Esophagus muscularis mucosa (tissue), 4 donors: ENCODE results near the gene CFAP54. TPM values are rescaled to one million over a fixed set of nuclear protein-coding genes. Genes with fewer than 3 reads are reported as not detected.

Experiments
- DNase-seq: peaks from one replicate; pipeline ENCODE4 v3.0.0-alpha.2; 2017; ENCODE audit errors: extremely low spot score
- H3K27ac ChIP-seq, 4 donors: fragments of 200-600 bp; sonication (generic); replicated peaks in 1 of 4; 1 replicate in 3 of 4; 2 replicates in 1 of 4; pipeline ENCODE4 v1.5.1; 2016 to 2019; ENCODE audit warnings: mild to moderate bottlenecking in 1 of 4
- H3K27me3 ChIP-seq, 4 donors: fragments of 200-600 bp; sonication (generic); one replicate each; pipeline versions ENCODE4 v1.5.1 to v1.6.0; 2016 to 2019
- H3K36me3 ChIP-seq, 4 donors: fragments of 200-600 bp; sonication (generic); one replicate each; pipeline ENCODE4 v1.5.1; 2016 to 2019
- H3K4me1 ChIP-seq, 4 donors: fragments of 200-600 bp; sonication (generic); one replicate each; pipeline ENCODE4 v1.5.1; 2016 to 2019
- H3K4me3 ChIP-seq, 4 donors: fragments of 200-600 bp; sonication (generic); 1 replicate in 2 of 4; 2 replicates in 2 of 4; pipeline ENCODE4 v1.5.1; 2016 to 2019; ENCODE audit warnings: mild to moderate bottlenecking in 4 of 4, moderate library complexity in 1 of 4
- H3K9me3 ChIP-seq, 4 donors: fragments of 200-600 bp; sonication (generic); 1 replicate in 3 of 4; 2 replicates in 1 of 4; pipeline ENCODE4 v1.5.1; 2016 to 2019
- EP300 ChIP-seq: sonication (generic); formaldehyde crosslinking; IDR thresholded peaks from one replicate; pipeline ENCODE4 v1.6.1; 2017; ENCODE audit warnings: antibody characterized with exemption
- POLR2A ChIP-seq: fragments of 450-650 bp; IDR thresholded peaks from one replicate; pipeline ENCODE4 v1.6.1; 2017; ENCODE audit warnings: antibody characterized with exemption, moderate library complexity, mild to moderate bottlenecking, low read depth
- POLR2AphosphoS5 ChIP-seq, 2 donors: sonication (generic); formaldehyde crosslinking; IDR thresholded peaks; one replicate each; pipeline ENCODE4 v1.6.1; 2017; ENCODE audit warnings: antibody characterized with exemption in 2 of 2
- WGBS: methylation state at CpG from one replicate; pipeline ENCODE4 v1.1.5; 2018; 5-methylcytosine and 5-hydroxymethylcytosine counted together
- intact Hi-C: fragments of 100-400 bp; cut with DNase I; formaldehyde crosslinking; loops from one replicate; pipeline ENCODE4 v1.15.1; 2023
- total RNA-seq, 4 donors: library from RNA; depleted of rRNA; stranded (reverse); fragments of >200 nt; gene quantifications; one replicate each; pipeline versions ENCODE4 v1.1.0 to v1.2.1, GENCODE V29; 2016
- TF ChIP-seq, protein P1 (sequence below), 3 experiments: fragments of 200-600 bp in 2 of 3; fragments of 450-650 bp in 1 of 3; sonication (generic) in 2 of 3; IDR thresholded peaks; one replicate each; pipeline ENCODE4 v1.5.1; 2017 to 2019; ENCODE audit warnings: antibody characterized with exemption in 3 of 3, mild to moderate bottlenecking in 2 of 3, moderate library complexity in 1 of 3

The CFAP54 gene
- total RNA-seq, 4 donors from 2014 or later, result 3.0 to 5.8 (median 4.3) TPM

DNA sequence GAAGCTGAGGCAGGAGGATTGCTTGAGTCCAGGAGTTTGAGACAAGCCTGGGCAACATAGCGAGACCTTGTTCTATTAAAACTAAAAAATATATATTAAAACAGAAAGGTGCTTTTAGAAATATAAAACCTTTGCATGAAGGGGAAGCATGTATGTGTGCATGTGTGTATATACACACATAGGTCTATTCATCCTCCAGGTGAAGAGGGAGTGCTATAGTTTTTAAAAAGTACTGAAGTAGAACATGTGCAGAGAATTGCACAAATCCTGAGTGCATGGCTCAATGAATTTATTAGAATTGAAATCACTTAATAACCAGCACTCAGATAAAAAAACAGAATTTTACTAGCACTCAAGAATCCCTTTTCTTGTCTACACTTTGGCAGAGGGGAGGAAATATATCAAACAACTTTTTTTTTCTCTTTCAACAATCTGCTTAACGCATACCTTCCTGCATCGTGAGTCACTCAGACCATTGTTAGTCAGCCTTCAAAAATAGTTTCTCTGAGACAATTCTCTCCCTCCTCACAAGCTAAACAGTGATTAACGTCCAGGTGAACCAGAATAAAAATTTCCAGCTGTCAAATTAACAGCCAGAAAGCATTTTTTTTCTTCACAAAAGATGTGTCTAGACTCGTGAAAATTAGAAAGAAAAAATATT lies 400.0 kb downstream of the CFAP54 start:
- WGBS, result 32% methylated on average over 5 of the region's 5 CpGs
- no peak for DNase-seq
- no peak for TF ChIP-seq POLR2AphosphoS5 (IDR thresholded peaks at IDR 0.05)
- TF ChIP-seq, protein P1, sequence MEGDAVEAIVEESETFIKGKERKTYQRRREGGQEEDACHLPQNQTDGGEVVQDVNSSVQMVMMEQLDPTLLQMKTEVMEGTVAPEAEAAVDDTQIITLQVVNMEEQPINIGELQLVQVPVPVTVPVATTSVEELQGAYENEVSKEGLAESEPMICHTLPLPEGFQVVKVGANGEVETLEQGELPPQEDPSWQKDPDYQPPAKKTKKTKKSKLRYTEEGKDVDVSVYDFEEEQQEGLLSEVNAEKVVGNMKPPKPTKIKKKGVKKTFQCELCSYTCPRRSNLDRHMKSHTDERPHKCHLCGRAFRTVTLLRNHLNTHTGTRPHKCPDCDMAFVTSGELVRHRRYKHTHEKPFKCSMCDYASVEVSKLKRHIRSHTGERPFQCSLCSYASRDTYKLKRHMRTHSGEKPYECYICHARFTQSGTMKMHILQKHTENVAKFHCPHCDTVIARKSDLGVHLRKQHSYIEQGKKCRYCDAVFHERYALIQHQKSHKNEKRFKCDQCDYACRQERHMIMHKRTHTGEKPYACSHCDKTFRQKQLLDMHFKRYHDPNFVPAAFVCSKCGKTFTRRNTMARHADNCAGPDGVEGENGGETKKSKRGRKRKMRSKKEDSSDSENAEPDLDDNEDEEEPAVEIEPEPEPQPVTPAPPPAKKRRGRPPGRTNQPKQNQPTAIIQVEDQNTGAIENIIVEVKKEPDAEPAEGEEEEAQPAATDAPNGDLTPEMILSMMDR (IDR thresholded peaks at IDR 0.05), result no peak
- TF ChIP-seq POLR2A, result no peak
- TF ChIP-seq EP300, result no peak
- H3K9me3 ChIP-seq, result no peaks in the 10 kb centered on the region
- no peak overlapping the region for H3K4me3 ChIP-seq
- H3K27ac ChIP-seq, result no peak overlapping the region
- no peaks in the 10 kb centered on the region for H3K27me3 ChIP-seq
- intact Hi-C loops, result no loop called here
- H3K4me1 ChIP-seq, result peaks cover 0 to 19% (median 9%) of the 10 kb centered on the region in 4 donors
- H3K36me3 ChIP-seq, result no peaks in the 10 kb centered on the region

DNA sequence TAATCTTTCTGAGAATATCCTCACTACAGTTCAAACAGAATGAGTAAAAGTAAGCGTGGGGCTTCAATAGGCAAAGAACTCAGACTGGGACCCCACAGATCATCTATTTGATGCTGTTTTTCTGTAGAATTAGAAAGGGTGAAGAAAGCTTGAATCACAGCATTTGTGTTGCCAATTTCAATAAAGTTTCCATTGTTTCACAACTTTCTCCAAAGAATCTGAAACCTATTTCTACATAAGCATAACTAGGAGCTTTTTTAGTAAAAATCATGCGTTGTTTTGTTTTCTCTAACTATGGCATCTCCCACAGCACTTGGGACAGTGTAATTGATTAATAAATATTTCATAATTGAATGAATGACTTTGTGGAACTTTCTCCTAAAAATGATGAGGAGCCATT lies 401.0 kb downstream of the CFAP54 start:
- Histone ChIP-seq H3K27me3 (no peaks in the 10 kb centered on the region), H3K4me1 (peaks cover 0 to 19% (median 9%) of the 10 kb centered on the region in 4 donors), H3K4me3 (no peak overlapping the region), H3K9me3 (no peaks in the 10 kb centered on the region), H3K36me3 (no peaks in the 10 kb centered on the region), H3K27ac (no peak overlapping the region)
- intact Hi-C loops, result no loop called here
- 94% methylated on average over 2 of the region's 2 CpGs for WGBS
- no peak for TF ChIP-seq POLR2A
- TF ChIP-seq POLR2AphosphoS5 (IDR thresholded peaks at IDR 0.05), result no peak
- no peak for TF ChIP-seq EP300
- TF ChIP-seq, protein P1 (IDR thresholded peaks at IDR 0.05), result no peak
- DNase-seq, result no peak

DNA sequence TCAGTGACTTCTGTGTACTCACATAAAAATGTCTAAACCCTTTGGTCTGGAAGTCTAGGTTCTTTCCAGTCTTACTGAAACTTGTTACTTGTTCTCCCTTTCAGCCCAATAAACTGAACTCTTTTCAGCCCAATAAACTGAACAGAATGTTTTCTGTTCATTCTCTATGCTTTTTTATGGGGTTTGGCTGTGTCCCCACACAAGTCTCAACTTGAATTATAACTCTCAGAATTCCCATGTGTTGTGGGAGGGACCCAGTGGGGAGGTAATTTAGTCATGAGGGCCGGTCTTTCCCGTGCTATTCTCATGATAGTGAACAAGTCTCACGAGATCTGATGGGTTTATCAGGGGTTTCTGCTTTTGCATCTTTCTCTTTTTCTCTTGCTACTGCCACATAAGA lies 402.7 kb downstream of the CFAP54 start:
- Histone ChIP-seq H3K9me3 (no peaks in the 10 kb centered on the region), H3K4me3 (no peak overlapping the region), H3K27me3 (no peaks in the 10 kb centered on the region), H3K36me3 (no peaks in the 10 kb centered on the region), H3K4me1 (peaks cover 0 to 14% (median 7%) of the 10 kb centered on the region in 4 donors), H3K27ac (no peak overlapping the region)
- DNase-seq, result no peak
- intact Hi-C loops, result no loop called here
- 82% methylated on average over 3 of the region's 3 CpGs for WGBS
- no peak for TF ChIP-seq POLR2AphosphoS5 (IDR thresholded peaks at IDR 0.05)
- TF ChIP-seq, protein P1 (IDR thresholded peaks at IDR 0.05), result no peak
- no peak for TF ChIP-seq POLR2A
- no peak for TF ChIP-seq EP300

DNA sequence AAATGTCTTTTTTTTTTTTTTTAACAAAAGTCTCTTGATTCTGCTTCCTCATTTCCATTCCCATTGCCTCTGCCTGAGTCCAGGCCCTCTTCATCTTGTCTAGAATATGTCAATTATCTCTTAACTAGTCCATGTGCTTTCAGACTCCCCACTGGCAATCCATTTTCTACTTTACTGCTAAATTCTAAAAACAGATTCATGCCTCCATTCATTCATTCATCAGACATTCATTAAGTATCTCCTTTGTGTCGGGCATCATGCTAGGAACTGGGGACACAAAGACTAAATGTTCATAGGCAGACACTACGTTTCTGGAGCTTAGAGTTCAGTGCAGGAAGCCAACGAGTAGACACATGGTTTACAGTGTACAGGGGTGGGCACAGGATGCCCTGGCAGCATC lies 408.0 kb downstream of the CFAP54 start:
- no peak for DNase-seq
- Histone ChIP-seq H3K36me3 (no peaks in the 10 kb centered on the region), H3K27ac (no peak overlapping the region), H3K4me1 (no peaks in the 10 kb centered on the region), H3K9me3 (no peaks in the 10 kb centered on the region), H3K4me3 (no peak overlapping the region), H3K27me3 (no peaks in the 10 kb centered on the region)
- 66% methylated on average over 3 of the region's 3 CpGs for WGBS
- intact Hi-C loops, result no loop called here
- TF ChIP-seq POLR2AphosphoS5 (IDR thresholded peaks at IDR 0.05) (no peak), POLR2A (no peak), EP300 (no peak)
- TF ChIP-seq, protein P1 (IDR thresholded peaks at IDR 0.05), result no peak

DNA sequence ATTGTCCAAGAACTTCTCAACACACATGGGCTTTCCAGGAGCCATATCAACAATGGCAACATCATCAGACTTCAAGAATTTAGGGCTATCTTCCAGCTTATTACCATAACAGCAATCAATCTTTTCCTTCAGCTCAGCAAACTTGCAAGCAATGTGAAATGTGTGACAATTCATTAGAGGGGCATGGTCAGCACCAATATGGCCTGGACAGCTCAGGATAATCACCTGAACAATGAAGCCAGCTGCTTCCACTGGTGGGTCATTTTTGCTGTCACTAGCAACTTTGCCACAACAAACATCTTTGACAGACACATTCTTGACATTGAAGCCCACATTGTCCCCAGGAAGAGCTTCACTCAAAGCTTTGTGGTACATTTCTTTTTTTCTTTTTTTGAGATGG lies 411.8 kb downstream of the CFAP54 start:
- Histone ChIP-seq H3K4me1 (peaks cover 0 to 3% (median 1%) of the 10 kb centered on the region in 4 donors), H3K4me3 (no peak overlapping the region), H3K27me3 (no peaks in the 10 kb centered on the region), H3K36me3 (no peaks in the 10 kb centered on the region), H3K27ac (no peak overlapping the region), H3K9me3 (no peaks in the 10 kb centered on the region)
- intact Hi-C loops, result no loop called here
- DNase-seq, result no peak
- TF ChIP-seq POLR2AphosphoS5 (IDR thresholded peaks at IDR 0.05) (no peak), EP300 (no peak), POLR2A (no peak)
- TF ChIP-seq, protein P1 (IDR thresholded peaks at IDR 0.05), result no peak
